SK-N-SH (cell line): Measurements from ENCODE around the gene ZC2HC1C. TPM values are rescaled to one million over a fixed set of nuclear protein-coding genes. Genes with fewer than 3 reads are reported as not detected.

Experiments
- CTCF ChIA-PET: fragments of 300-600, 350-600 bp; formaldehyde crosslinking; extraction: SDS; loops from one replicate; lab custom pipeline; 2021; lab: Yijun Ruan, JAX
- POLR2A ChIA-PET: fragments of 350-600 bp; sonication (Branson Sonifier 250); formaldehyde crosslinking; extraction: SDS; loops from one replicate; lab custom pipeline; 2020; ENCODE audit warnings: antibody characterized with exemption, inconsistent platforms; lab: Yijun Ruan, JAX
- DNase-seq: peaks from one replicate; pipeline ENCODE4 v3.0.0; 2012
- H2AFZ ChIP-seq: fragments of 200-600 bp; sonication (generic); 2 replicates; pipeline ENCODE4 v1.8.1; 2016; ENCODE audit warnings: antibody characterized with exemption, mild to moderate bottlenecking, low read depth
- H3F3A ChIP-seq: fragments of 200-600 bp; sonication (generic); replicated peaks from 2 replicates; pipeline ENCODE3; 2016; ENCODE audit warnings: antibody characterized with exemption, mild to moderate bottlenecking; ENCODE audit not compliant: insufficient read depth
- H3K27ac ChIP-seq, 2 experiments: fragments of 200-500 bp in 1 of 2; fragments of 200-600 bp in 1 of 2; sonication (Bioruptor generic) in 1 of 2; sonication (generic), shearing (Covaris generic) in 1 of 2; 2 replicates each; pipeline versions ENCODE4 v1.5.1 to v1.6.1; 2014 to 2016; ENCODE audit warnings: low read depth in 2 of 2, inconsistent platforms in 1 of 2, low read length in 1 of 2, mild to moderate bottlenecking in 1 of 2, mixed read lengths in 1 of 2
- H3K27me3 ChIP-seq: fragments of 200-600 bp; sonication (generic), shearing (Covaris generic); 2 replicates; pipeline ENCODE4 v1.6.1; 2016; ENCODE audit warnings: mixed run types; ENCODE audit not compliant: insufficient read depth
- H3K36me3 ChIP-seq, 2 experiments: fragments of 200-500 bp in 1 of 2; fragments of 200-600 bp in 1 of 2; sonication (Bioruptor generic) in 1 of 2; sonication (generic) in 1 of 2; replicated peaks in 1 of 2; 2 replicates each; pipeline versions ENCODE3 to v1.5.1; 2014 to 2016; ENCODE audit warnings: low read length in 1 of 2, mild to moderate bottlenecking in 1 of 2; ENCODE audit not compliant: insufficient read depth in 2 of 2, control insufficient read depth in 1 of 2
- H3K4me1 ChIP-seq, 2 experiments: fragments of 200-500 bp in 1 of 2; fragments of 200-600 bp in 1 of 2; sonication (Bioruptor generic) in 1 of 2; sonication (generic), shearing (Covaris generic) in 1 of 2; 2 replicates each; pipeline versions ENCODE4 v1.5.1 to v1.6.1; 2014 to 2016; ENCODE audit warnings: low read depth in 1 of 2, low read length in 1 of 2, mixed run types in 1 of 2; ENCODE audit not compliant: insufficient read depth in 2 of 2, control insufficient read depth in 1 of 2
- H3K4me2 ChIP-seq: fragments of 200-600 bp; sonication (generic), shearing (Covaris generic); 2 replicates; pipeline ENCODE4 v1.6.1; 2017; ENCODE audit warnings: mixed run types
- H3K4me3 ChIP-seq, 2 experiments: fragments of 200-500 bp in 1 of 2; fragments of 200-600 bp in 1 of 2; sonication (Bioruptor generic) in 1 of 2; sonication (generic), shearing (Covaris generic) in 1 of 2; 2 replicates each; pipeline versions ENCODE4 v1.5.1 to v1.8.1; 2014 to 2016; ENCODE audit warnings: low read depth in 2 of 2, inconsistent platforms in 1 of 2, low read length in 1 of 2, mild to moderate bottlenecking in 1 of 2, mixed read lengths in 1 of 2, moderate library complexity in 1 of 2
- H3K79me2 ChIP-seq: fragments of 200-600 bp; sonication (generic); 2 replicates; pipeline ENCODE4 v1.8.1; 2017; ENCODE audit warnings: mild to moderate bottlenecking; ENCODE audit not compliant: insufficient read depth
- H3K9ac ChIP-seq: fragments of 200-600 bp; sonication (generic); 2 replicates; pipeline ENCODE4 v1.6.1; 2017; ENCODE audit warnings: mixed run types
- H3K9me2 ChIP-seq: fragments of 200-600 bp; sonication (generic); 2 replicates; pipeline ENCODE4 v1.6.1; 2017; ENCODE audit warnings: mixed run types
- H3K9me3 ChIP-seq: fragments of 200-600 bp; sonication (generic); 2 replicates; pipeline ENCODE4 v1.6.1; 2017; ENCODE audit warnings: mixed run types, mild to moderate bottlenecking, moderate library complexity
- H4K20me1 ChIP-seq: fragments of 200-600 bp; sonication (generic); 2 replicates; pipeline ENCODE4 v1.6.1; 2017; ENCODE audit warnings: mild to moderate bottlenecking, mixed run types; ENCODE audit not compliant: insufficient read depth
- FOXM1 ChIP-seq: IDR thresholded peaks from 2 replicates; pipeline ENCODE4 v1.4.0; 2012; ENCODE audit warnings: low read depth, mild to moderate bottlenecking
- GATA2 ChIP-seq: sonication (generic); formaldehyde crosslinking; IDR thresholded peaks from 2 replicates; pipeline ENCODE4 v1.5.0; 2020; ENCODE audit warnings: mild to moderate bottlenecking, missing genetic modification reagents
- IRF3 ChIP-seq: fragments of 150-350 bp; IDR thresholded peaks from 2 replicates; pipeline ENCODE4 v1.6.1; 2016; ENCODE audit warnings: mild to moderate bottlenecking, low read depth, low read length
- JUND ChIP-seq: IDR thresholded peaks from 2 replicates; pipeline ENCODE4 v1.4.0; 2012
- MAX ChIP-seq: IDR thresholded peaks from 2 replicates; pipeline ENCODE4 v1.4.0; 2012; ENCODE audit warnings: low read depth
- MEF2A ChIP-seq: IDR thresholded peaks from 2 replicates; pipeline ENCODE4 v1.4.0; 2012; ENCODE audit warnings: low read depth, borderline replicate concordance
- PBX3 ChIP-seq: IDR thresholded peaks from 2 replicates; pipeline ENCODE4; 2012
- POLR2AphosphoS5 ChIP-seq: IDR thresholded peaks from 2 replicates; pipeline ENCODE4 v1.6.1; 2012; ENCODE audit warnings: low read depth, low read length
- RAD21 ChIP-seq: IDR thresholded peaks from 2 replicates; pipeline ENCODE4 v1.6.1; 2012; ENCODE audit warnings: mild to moderate bottlenecking, low read length
- RXRA ChIP-seq: IDR thresholded peaks from 2 replicates; pipeline ENCODE4 v1.4.0; 2012; ENCODE audit warnings: low read depth, mild to moderate bottlenecking, borderline replicate concordance
- TCF12 ChIP-seq: IDR thresholded peaks from 2 replicates; pipeline ENCODE4 v1.4.0; 2012
- ZBTB33 ChIP-seq: IDR thresholded peaks from 2 replicates; pipeline ENCODE4 v1.4.0; 2012; ENCODE audit warnings: low read depth, borderline replicate concordance
- WGBS: methylation state at CpG from one replicate; pipeline ENCODE4 v1.1.6; 2017; ENCODE audit warnings: low lambda C conversion rate; 5-methylcytosine and 5-hydroxymethylcytosine counted together
- polyA plus RNA-seq, 3 experiments: library from polyadenylated mRNA; depleted of rRNA; stranded (reverse); fragments of >200 nt; gene quantifications; 2 replicates each; pipeline ENCODE4 v1.2.3, GENCODE V29; 2012

The ZC2HC1C gene
- polyA plus RNA-seq, 1 of the 3 experiments (the other 2 are of a cell fraction): 1.2 TPM

- TF ChIP-seq FOXM1 (no peak), JUND (no peak)
Observed at GRCh38 chr14:75098212-75098611, 28.8 kb downstream of the ZC2HC1C start (continued).

GRCh38 chr14:75098682-75099081 lies 29.2 kb downstream of the ZC2HC1C start:
- Histone ChIP-seq H3K27me3 (no peaks in the 10 kb centered on the region), H3K9me3 (no peaks in the 10 kb centered on the region), H3K9me2 (no peaks in the 10 kb centered on the region), H3K9ac (no peak overlapping the region), H3F3A (no peaks in the 10 kb centered on the region), H3K79me2 (no peaks in the 10 kb centered on the region; the same call in 1 of the 2 replicates), H3K4me1 (no peaks in the 10 kb centered on the region), H3K36me3 (peaks cover 62 to 68% of the 10 kb centered on the region in 2 experiments), H2AFZ (no peak overlapping the region), H4K20me1 (no peaks in the 10 kb centered on the region), H3K27ac (no peak overlapping the region), H3K4me3 (no peak overlapping the region), H3K4me2 (no peak overlapping the region)
- TF ChIP-seq TCF12 (no peak), MAX (no peak), RXRA (no peak), MEF2A (no peak), RAD21 (no peak)
- CTCF ChIA-PET: interaction anchor here (4.5 kb wide), 1 partner anchor 10 kb away, joined by 35 read pairs; no protein-coding TSS in a partner anchor
- 100% methylated on average over 1 of the region's 1 CpG for WGBS
- POLR2A ChIA-PET: no interaction called here
- DNase-seq: no peak

- POLR2A ChIA-PET: no interaction called here
- peaks cover 47 to 68% of the 10 kb centered on the region in 2 experiments for H3K36me3 ChIP-seq
- no peaks in the 10 kb centered on the region for H3K27me3 ChIP-seq
- no peaks in the 10 kb centered on the region for H3K9me3 ChIP-seq
- no peak overlapping the region for H3K9ac ChIP-seq
- H2AFZ ChIP-seq: no peak overlapping the region
- no peak overlapping the region for H3K4me2 ChIP-seq
- TF ChIP-seq RXRA: no peak
- TF ChIP-seq PBX3: no peak
- TF ChIP-seq RAD21: no peak
- no peak for TF ChIP-seq IRF3
- no peak for TF ChIP-seq POLR2AphosphoS5
- TF ChIP-seq ZBTB33: no peak
- TF ChIP-seq GATA2 (CRISPR knock-in tag): no peak
- TF ChIP-seq TCF12: no peak
- TF ChIP-seq, all 33 proteins: peak for 0
- H3K4me3 ChIP-seq: no peak overlapping the region
- CTCF ChIA-PET: interaction anchor here (1.0 to 4.5 kb wide), 4 partner anchors 13 to 240 kb away, joined by 3 to 35 read pairs (median 4); no protein-coding TSS in a partner anchor
- DNase-seq: no peak
- no peaks in the 10 kb centered on the region; the same call in 1 of the 2 replicates for H3K79me2 ChIP-seq
- no peaks in the 10 kb centered on the region for H3F3A ChIP-seq
- no peaks in the 10 kb centered on the region for H4K20me1 ChIP-seq
- H3K9me2 ChIP-seq: no peaks in the 10 kb centered on the region
- H3K27ac ChIP-seq: no peak overlapping the region
- no peaks in the 10 kb centered on the region for H3K4me1 ChIP-seq
- WGBS: 83% methylated on average over 4 of the region's 4 CpGs
Observed at GRCh38 chr14:75101491-75101890, 32.0 kb downstream of the ZC2HC1C start.
